HL-60 (cell line): ENCODE results near the gene EVI5L.

ENCODE experiments used
- POLR2AphosphoS5 ChIP-seq: IDR thresholded peaks from 2 replicates; pipeline ENCODE4 v1.6.1; 2012; ENCODE audit warnings: low read depth
- TF ChIP-seq, protein P1 (sequence below): IDR thresholded peaks from one replicate; pipeline ENCODE4 v1.5.1; 2011; ENCODE audit warnings: low read length, control low read depth, inconsistent platforms; ENCODE audit not compliant: insufficient read depth
- TF ChIP-seq, protein P2 (sequence below): IDR thresholded peaks from 2 replicates; pipeline ENCODE4 v1.6.1; 2012; ENCODE audit warnings: low read depth; ENCODE audit not compliant: insufficient replicate concordance

DNA sequence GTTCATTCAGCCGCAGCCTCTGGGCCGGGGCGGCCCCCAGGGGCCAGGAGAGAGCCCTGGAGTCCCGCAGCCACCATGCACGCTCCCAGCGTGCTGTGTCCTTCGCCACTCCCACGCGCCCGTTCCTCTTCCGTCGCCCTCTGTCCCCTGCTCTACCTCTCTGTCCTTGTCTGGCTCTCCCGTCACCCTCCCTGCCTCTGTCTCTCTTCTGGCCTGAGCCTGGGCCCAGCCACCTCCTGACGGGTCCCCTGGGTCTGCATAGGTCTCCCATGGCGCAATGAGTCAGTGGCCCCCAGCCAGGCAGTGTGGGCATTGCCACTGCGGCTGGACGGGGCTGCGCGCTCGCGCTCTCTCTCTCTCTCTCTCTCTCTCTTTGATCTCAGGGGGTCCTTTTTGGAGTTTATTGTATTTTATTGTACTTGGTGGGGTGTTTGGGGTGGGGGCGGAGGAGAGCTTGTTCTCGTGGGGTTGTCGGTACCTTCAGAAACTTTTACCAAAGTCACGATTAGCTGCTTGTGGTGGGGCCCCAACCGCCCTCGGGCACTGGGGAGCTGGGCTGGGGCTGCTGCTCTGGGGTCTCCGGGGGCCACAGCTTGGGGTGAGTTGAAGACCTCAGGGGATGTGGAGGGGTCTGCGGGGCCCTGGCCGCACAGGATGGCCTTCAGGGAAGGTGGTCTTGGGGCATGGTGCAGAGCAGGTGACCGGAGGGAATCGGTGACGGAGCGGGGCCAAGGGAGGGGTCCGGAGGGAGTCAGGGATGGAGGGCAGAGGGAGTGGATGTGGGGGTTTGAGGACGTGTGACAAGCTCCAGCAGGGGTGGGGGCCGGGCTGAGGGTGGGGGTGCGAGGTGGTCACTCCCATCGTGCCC lies 82.9 kb downstream of the EVI5L start:
- TF ChIP-seq, protein P1, sequence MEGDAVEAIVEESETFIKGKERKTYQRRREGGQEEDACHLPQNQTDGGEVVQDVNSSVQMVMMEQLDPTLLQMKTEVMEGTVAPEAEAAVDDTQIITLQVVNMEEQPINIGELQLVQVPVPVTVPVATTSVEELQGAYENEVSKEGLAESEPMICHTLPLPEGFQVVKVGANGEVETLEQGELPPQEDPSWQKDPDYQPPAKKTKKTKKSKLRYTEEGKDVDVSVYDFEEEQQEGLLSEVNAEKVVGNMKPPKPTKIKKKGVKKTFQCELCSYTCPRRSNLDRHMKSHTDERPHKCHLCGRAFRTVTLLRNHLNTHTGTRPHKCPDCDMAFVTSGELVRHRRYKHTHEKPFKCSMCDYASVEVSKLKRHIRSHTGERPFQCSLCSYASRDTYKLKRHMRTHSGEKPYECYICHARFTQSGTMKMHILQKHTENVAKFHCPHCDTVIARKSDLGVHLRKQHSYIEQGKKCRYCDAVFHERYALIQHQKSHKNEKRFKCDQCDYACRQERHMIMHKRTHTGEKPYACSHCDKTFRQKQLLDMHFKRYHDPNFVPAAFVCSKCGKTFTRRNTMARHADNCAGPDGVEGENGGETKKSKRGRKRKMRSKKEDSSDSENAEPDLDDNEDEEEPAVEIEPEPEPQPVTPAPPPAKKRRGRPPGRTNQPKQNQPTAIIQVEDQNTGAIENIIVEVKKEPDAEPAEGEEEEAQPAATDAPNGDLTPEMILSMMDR, result no peak
- TF ChIP-seq, protein P2, sequence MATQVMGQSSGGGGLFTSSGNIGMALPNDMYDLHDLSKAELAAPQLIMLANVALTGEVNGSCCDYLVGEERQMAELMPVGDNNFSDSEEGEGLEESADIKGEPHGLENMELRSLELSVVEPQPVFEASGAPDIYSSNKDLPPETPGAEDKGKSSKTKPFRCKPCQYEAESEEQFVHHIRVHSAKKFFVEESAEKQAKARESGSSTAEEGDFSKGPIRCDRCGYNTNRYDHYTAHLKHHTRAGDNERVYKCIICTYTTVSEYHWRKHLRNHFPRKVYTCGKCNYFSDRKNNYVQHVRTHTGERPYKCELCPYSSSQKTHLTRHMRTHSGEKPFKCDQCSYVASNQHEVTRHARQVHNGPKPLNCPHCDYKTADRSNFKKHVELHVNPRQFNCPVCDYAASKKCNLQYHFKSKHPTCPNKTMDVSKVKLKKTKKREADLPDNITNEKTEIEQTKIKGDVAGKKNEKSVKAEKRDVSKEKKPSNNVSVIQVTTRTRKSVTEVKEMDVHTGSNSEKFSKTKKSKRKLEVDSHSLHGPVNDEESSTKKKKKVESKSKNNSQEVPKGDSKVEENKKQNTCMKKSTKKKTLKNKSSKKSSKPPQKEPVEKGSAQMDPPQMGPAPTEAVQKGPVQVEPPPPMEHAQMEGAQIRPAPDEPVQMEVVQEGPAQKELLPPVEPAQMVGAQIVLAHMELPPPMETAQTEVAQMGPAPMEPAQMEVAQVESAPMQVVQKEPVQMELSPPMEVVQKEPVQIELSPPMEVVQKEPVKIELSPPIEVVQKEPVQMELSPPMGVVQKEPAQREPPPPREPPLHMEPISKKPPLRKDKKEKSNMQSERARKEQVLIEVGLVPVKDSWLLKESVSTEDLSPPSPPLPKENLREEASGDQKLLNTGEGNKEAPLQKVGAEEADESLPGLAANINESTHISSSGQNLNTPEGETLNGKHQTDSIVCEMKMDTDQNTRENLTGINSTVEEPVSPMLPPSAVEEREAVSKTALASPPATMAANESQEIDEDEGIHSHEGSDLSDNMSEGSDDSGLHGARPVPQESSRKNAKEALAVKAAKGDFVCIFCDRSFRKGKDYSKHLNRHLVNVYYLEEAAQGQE, result no peak
- TF ChIP-seq POLR2AphosphoS5, result no peak
